Tibial artery (tissue), 4 donors: ENCODE results near the gene ADAT3.

ENCODE experiments used
- DNase-seq, 2 donors: peaks; one replicate each; pipeline ENCODE4 v3.0.0-alpha.2; 2019
- H3K27ac ChIP-seq, 2 donors: fragments of 200-600 bp; sonication (generic) in 1 of 2; 1 replicate in 1 of 2; 2 replicates in 1 of 2; pipeline ENCODE4 v1.5.1; 2018 to 2019; ENCODE audit warnings: mild to moderate bottlenecking in 1 of 2
- H3K27me3 ChIP-seq, 2 donors: fragments of 200-600 bp; sonication (generic) in 1 of 2; one replicate each; pipeline versions ENCODE4 v1.5.1 to v1.6.0; 2016 to 2019
- H3K36me3 ChIP-seq, 3 donors: fragments of 200-600 bp; sonication (generic) in 2 of 3; one replicate each; pipeline ENCODE4 v1.5.1; 2016 to 2019; ENCODE audit warnings: mild to moderate bottlenecking in 2 of 3
- H3K4me1 ChIP-seq, 4 donors: fragments of 200-600 bp; sonication (generic) in 2 of 4; 1 replicate in 3 of 4; 2 replicates in 1 of 4; pipeline ENCODE4 v1.5.1; 2016 to 2019
- H3K4me3 ChIP-seq, 2 donors: fragments of 200-600 bp; sonication (generic) in 1 of 2; 1 replicate in 1 of 2; 2 replicates in 1 of 2; pipeline ENCODE4 v1.5.1; 2018 to 2019; ENCODE audit warnings: mild to moderate bottlenecking in 2 of 2
- H3K9me3 ChIP-seq, 3 donors: fragments of 200-600 bp; sonication (generic) in 1 of 3; one replicate each; pipeline ENCODE4 v1.5.1; 2016 to 2019
- CTCF ChIP-seq, 2 experiments: fragments of 200-600 bp in 1 of 2; fragments of 450-650 bp in 1 of 2; IDR thresholded peaks; one replicate each; pipeline ENCODE4 v1.5.1; 2017 to 2019; ENCODE audit warnings: antibody characterized with exemption in 2 of 2, mild to moderate bottlenecking in 1 of 2, moderate library complexity in 1 of 2
- intact Hi-C: fragments of 100-400 bp; cut with DNase I; formaldehyde crosslinking; loops from one replicate; pipeline ENCODE4 v1.15.0; 2023; ENCODE audit warnings: low total_unique reads

ADAT3 gene

GRCh38 chr19:1911098-1911497, 5.9 kb downstream of the ADAT3 start:
- intact Hi-C loops = no loop called here
- TF ChIP-seq CTCF (IDR thresholded peaks at IDR 0.05) = no peak
- Histone ChIP-seq H3K27me3 (no peaks in the 10 kb centered on the region), H3K36me3 (peaks cover 0 to 34% (median 32%) of the 10 kb centered on the region in 3 donors), H3K27ac (no peak overlapping the region), H3K4me3 (no peak overlapping the region), H3K4me1 (peaks cover 0 to 46% (median under 1%) of the 10 kb centered on the region in 4 donors), H3K9me3 (no peaks in the 10 kb centered on the region)
- no peak for DNase-seq

GRCh38 chr19:1911995-1912394, 6.8 kb downstream of the ADAT3 start:
- peaks cover 0 to 40% (median 0%) of the 10 kb centered on the region in 4 donors for H3K4me1 ChIP-seq
- no peaks in the 10 kb centered on the region for H3K27me3 ChIP-seq
- DNase-seq = no peak
- no peak overlapping the region for H3K27ac ChIP-seq
- H3K36me3 ChIP-seq = peaks cover 0 to 41% (median 34%) of the 10 kb centered on the region in 3 donors
- H3K4me3 ChIP-seq = no peak overlapping the region
- TF ChIP-seq CTCF (IDR thresholded peaks at IDR 0.05) = no peak
- no peaks in the 10 kb centered on the region for H3K9me3 ChIP-seq
- intact Hi-C loops = no loop called here

DNA sequence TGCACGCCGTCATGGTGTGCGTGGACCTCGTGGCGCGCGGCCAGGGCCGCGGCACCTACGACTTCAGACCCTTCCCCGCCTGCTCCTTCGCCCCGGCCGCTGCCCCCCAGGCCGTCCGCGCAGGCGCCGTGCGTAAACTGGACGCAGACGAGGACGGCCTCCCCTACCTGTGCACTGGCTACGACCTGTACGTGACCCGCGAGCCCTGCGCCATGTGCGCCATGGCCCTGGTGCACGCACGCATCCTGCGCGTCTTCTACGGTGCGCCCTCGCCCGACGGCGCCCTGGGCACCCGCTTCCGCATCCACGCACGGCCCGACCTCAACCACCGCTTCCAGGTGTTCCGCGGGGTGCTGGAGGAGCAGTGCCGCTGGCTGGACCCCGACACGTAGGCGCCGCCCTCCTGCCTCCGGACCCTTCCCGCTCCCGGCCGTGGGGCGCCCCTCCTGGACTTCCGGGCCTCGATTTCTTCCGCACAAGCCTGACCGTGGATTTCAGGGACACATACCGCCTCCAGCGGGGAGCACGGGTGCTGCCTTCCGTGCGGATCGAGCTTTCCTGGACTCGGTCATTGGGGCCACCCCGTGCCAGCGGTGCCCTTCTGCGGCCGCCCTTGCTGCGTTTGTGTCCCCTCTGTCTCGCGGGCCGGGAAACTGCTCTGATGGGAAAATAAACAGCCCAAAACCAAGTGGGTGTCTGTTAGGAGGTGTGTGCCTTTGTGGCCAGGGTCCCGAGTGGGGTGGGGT, 7.7 kb downstream of the ADAT3 start:
- TF ChIP-seq CTCF (IDR thresholded peaks at IDR 0.05) = no peak
- Histone ChIP-seq H3K4me1 (peaks cover 0 to 31% (median 0%) of the 10 kb centered on the region in 4 donors), H3K36me3 (peaks cover 0 to 50% (median 41%) of the 10 kb centered on the region in 3 donors), H3K9me3 (no peaks in the 10 kb centered on the region), H3K27me3 (no peaks in the 10 kb centered on the region), H3K27ac (no peak overlapping the region), H3K4me3 (no peak overlapping the region)
- intact Hi-C loops = no loop called here
- no peak for DNase-seq

GRCh38 chr19:1913781-1914577, 8.8 kb downstream of the ADAT3 start:
- intact Hi-C loops = no loop called here
- H3K27me3 ChIP-seq = no peaks in the 10 kb centered on the region
- no peak overlapping the region for H3K27ac ChIP-seq
- H3K36me3 ChIP-seq = peaks cover 8 to 61% (median 51%) of the 10 kb centered on the region in 3 donors
- DNase-seq = no peak
- H3K4me3 ChIP-seq = no peak overlapping the region
- no peaks in the 10 kb centered on the region for H3K9me3 ChIP-seq
- H3K4me1 ChIP-seq = peaks cover 0 to 24% (median 0%) of the 10 kb centered on the region in 4 donors
- no peak for TF ChIP-seq CTCF (IDR thresholded peaks at IDR 0.05)

DNA sequence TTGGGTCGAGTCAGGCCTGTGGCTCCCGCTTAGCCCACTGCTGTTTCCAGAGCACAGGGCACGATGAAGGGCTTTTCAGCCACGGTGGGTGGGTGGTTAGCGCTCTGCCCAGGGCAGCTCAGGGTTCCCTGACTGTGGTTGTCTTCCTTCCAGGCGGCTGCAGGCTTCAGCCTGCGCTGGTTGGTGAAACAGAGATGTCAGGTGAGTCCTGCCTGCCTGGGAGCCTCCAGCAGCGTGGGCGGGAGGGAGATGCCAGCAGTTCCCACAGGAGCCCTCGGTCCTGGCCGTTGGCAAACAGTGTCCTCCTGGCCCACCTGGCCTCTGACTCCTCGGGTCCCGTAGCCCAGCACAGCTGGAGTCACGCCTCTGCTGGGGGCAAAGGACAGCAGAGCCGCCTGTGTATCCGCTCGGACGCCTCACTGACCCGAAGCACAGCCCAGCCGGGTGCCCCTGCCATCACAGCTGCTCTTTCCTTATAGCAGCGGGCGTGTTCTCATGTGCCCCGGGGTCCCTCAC, 9.7 kb downstream of the ADAT3 start:
- Histone ChIP-seq H3K27ac (no peak overlapping the region), H3K4me1 (peaks cover 0 to 15% (median 0%) of the 10 kb centered on the region in 4 donors), H3K36me3 (peaks cover 15 to 70% (median 59%) of the 10 kb centered on the region in 3 donors), H3K27me3 (no peaks in the 10 kb centered on the region), H3K9me3 (no peaks in the 10 kb centered on the region), H3K4me3 (no peak overlapping the region)
- intact Hi-C loops = no loop called here
- no peak for TF ChIP-seq CTCF (IDR thresholded peaks at IDR 0.05)
- DNase-seq = no peak
